SK-N-SH (cell line): ENCODE data around the gene USP32.
"Not testable (repeated sequence)": the region's sequence is repeated elsewhere in the genome, so short reads cannot be mapped to it uniquely, and the experiment has no call there.

Experiments used
- CTCF ChIP-seq: fragments of 200-600 bp; sonication (generic); IDR thresholded peaks from 2 replicates; pipeline ENCODE4 v1.6.1; 2017; ENCODE audit warnings: antibody characterized with exemption, mild to moderate bottlenecking, moderate library complexity
- YY1 ChIP-seq: IDR thresholded peaks from 2 replicates; pipeline ENCODE4 v1.4.0; 2012; ENCODE audit warnings: low read depth, mild to moderate bottlenecking

DNA sequence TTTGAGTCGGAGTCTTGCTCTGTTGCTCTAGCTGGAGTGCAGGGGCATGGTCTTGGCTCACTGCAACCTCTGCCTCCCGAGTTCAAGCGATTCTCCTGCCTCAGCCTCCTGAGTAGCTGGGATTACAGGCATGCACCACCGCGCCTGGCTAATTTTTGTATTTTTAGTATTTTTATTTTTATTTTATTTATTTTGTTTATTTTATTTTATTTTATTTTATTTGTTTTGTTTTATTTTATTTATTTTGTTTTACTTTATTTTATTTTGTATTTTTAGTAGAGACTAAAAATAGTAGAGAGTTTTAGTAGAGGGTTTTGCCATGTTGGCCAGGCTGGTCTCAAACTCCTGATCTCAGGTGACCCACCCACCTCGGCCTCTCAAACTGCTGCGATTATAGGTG, 27.9 kb upstream of the USP32 start:
- TF ChIP-seq CTCF, YY1: not testable (repeated sequence)
